Measurements from ENCODE around the gene TAF11L7.
"Not testable (repeated sequence)": the region's sequence is repeated elsewhere in the genome, so short reads cannot be mapped to it uniquely, and the experiment has no call there.

The TAF11L7 gene

DNA sequence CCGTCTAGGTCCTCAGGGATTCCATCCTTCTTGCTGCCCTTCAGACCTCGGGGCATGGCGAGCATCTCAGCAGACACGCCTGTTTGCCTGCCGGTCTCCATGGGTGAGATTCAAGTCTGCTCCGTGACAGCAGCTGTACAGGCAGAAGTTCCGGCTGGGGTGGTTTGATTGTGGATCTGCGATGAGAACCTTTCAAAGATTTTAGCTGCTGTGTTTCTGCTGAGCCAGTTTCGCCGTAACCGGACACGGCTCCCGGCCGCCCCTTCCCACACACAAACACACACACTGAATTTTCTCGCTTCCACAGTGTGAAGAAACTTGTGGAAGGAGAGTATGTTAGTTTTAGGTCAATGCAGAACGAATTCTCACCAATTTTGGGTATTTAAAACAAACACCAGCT lies at the start of gene TAF11L7:
TSS of gene TAF11L7 (minus strand) at position 101 of the 400 bp plus-strand sequence.
- not testable (repeated sequence) for DNase-seq

DNA sequence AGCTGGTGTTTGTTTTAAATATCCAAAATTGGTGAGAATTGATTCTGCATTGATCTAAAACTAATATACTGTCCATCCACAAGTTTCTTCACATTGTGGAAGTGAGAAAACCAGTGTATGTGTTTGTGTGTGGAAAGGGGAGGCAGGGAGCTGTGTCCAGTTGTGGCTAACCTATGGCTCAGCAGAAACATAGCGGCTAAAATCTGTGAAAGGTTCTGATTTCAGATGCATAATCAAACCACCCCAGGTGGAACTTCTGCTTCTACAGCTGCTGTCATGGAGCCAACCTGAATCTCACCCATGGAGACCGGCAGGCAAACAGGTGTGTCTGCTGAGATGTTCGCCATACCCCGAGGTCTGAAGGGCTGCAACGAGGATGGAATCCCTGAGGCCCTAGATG lies 48.6 kb upstream of the TAF11L7 start, which contains the start of gene TAF11L14:
TSS of gene TAF11L14 (plus strand) at position 301 of the 400 bp plus-strand sequence.
- DNase-seq: no peak

DNA sequence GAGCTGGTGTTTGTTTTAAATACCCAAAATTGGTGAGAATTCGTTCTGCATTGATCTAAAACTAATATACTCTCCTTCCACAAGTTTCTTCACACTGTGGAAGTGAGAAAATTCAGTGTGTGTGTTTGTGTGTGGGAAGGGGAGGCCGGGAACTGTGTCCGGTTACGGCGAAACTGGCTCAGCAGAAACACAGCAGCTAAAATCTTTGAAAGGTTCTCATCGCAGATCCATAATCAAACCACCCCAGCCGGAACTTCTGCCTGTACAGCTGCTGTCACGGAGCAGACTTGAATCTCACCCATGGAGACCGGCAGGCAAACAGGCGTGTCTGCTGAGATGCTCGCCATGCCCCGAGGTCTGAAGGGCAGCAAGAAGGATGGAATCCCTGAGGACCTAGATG lies 46.2 kb upstream of the TAF11L7 start, which contains the start of gene TAF11L13:
TSS of gene TAF11L13 (plus strand) at position 301 of the 400 bp plus-strand sequence.
- DNase-seq: not testable (repeated sequence)

GRCh38 chr5:17625686-17626085 lies 40.1 kb upstream of the TAF11L7 start:
- DNase-seq: no peak

DNA sequence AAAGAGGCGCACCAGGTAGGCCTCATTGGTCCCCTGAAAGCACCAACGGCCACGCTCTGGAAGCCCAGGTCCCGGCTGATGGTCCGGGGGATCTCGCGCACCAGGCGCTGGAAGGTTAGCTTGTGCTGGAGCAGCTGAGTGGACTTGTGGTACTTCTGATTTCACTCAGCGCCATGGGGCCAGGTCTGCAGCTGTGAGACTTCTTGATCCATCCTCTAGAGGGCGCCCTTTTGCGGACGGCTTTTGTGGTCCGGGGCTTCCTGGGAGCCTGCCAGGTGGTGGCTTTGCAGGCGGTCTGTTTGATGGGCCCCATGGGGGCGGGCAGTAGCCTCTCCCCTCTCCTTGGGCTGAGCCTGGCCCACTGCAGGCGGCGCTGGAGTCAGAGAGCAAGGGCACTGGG lies 35.1 kb upstream of the TAF11L7 start:
- DNase-seq: no peak

GRCh38 chr5:17619354-17619753 lies 33.8 kb upstream of the TAF11L7 start:
- DNase-seq: no peak

- no peak for DNase-seq
Observed at GRCh38 chr5:17614872-17615605, 29.5 kb upstream of the TAF11L7 start.

DNA sequence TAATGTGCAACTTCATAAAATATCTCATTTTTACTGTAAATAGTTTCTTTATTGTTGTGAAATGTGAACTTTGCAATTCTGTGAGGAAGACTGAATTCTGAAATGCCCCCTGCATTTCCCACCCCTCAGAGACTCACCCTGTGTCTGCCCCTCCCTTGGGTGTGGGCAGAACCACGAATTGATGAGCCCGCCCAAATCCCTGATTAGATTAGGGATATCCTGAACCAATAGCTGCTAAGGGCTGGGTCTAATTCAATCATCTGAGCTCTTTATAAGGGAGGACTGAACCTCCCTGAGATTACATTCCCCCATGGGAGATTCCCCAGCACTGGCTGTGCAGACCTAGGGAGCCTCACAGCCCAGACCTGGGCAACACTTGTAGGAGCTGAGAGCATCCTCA lies 24.5 kb upstream of the TAF11L7 start, which contains the start of gene TAF11L12:
TSS of gene TAF11L12 (plus strand) at position 301 of the 400 bp plus-strand sequence.
- not testable (repeated sequence) for DNase-seq

- DNase-seq: not testable (repeated sequence)
Observed at GRCh38 chr5:17607461-17607860, 21.9 kb upstream of the TAF11L7 start.

- DNase-seq: no peak
Observed at GRCh38 chr5:17604951-17605350, 19.4 kb upstream of the TAF11L7 start.

DNA sequence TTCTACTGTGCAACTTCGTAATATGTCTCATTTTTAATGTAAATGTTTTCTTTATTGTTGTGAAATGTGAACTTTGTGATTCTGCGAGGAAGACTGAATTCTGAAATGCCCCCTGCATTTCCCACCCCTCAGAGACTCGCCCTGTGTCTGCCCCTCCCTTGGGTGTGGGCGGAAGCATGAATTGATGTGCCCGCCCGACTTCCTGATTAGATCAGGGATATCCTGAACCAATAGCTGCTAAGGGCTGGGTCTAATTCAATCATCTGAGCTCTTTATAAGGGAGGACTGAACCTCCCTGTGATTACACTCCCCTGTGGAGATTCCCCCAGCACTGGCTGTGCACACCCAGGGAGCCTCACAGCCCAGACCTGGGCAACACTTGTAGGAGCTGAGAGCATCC lies 18.3 kb upstream of the TAF11L7 start, which contains the start of gene TAF11L11:
TSS of gene TAF11L11 (plus strand) at position 304 of the 400 bp plus-strand sequence.
- DNase-seq: not testable (repeated sequence)

GRCh38 chr5:17597728-17598127 lies 12.2 kb upstream of the TAF11L7 start, which contains the start of gene TAF11L10:
TSS of gene TAF11L10 (minus strand) at chr5:17597828.
- not testable (repeated sequence) for DNase-seq

- not testable (repeated sequence) for DNase-seq
Observed at GRCh38 chr5:17594255-17594654, 8.7 kb upstream of the TAF11L7 start, which contains the start of gene TAF11L9. TSS of gene TAF11L9 (minus strand) at chr5:17594394.

DNA sequence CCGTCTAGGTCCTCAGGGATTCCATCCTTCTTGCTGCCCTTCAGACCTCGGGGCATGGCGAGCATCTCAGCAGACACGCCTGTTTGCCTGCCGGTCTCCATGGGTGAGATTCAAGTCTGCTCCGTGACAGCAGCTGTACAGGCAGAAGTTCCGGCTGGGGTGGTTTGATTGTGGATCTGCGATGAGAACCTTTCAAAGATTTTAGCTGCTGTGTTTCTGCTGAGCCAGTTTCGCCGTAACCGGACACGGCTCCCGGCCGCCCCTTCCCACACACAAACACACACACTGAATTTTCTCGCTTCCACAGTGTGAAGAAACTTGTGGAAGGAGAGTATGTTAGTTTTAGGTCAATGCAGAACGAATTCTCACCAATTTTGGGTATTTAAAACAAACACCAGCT lies 5.3 kb upstream of the TAF11L7 start, which contains the start of gene TAF11L8:
TSS of gene TAF11L8 (minus strand) at position 101 of the 400 bp plus-strand sequence.
- not testable (repeated sequence) for DNase-seq
